Measurements from ENCODE around the gene CTNNBIP1. TPM values are rescaled to one million over a fixed set of nuclear protein-coding genes. Genes with fewer than 3 reads are reported as not detected.

The CTNNBIP1 gene
- total and polyA plus RNA-seq, 4 donors: 6.7 to 10.6 (median 9.6) TPM

DNA sequence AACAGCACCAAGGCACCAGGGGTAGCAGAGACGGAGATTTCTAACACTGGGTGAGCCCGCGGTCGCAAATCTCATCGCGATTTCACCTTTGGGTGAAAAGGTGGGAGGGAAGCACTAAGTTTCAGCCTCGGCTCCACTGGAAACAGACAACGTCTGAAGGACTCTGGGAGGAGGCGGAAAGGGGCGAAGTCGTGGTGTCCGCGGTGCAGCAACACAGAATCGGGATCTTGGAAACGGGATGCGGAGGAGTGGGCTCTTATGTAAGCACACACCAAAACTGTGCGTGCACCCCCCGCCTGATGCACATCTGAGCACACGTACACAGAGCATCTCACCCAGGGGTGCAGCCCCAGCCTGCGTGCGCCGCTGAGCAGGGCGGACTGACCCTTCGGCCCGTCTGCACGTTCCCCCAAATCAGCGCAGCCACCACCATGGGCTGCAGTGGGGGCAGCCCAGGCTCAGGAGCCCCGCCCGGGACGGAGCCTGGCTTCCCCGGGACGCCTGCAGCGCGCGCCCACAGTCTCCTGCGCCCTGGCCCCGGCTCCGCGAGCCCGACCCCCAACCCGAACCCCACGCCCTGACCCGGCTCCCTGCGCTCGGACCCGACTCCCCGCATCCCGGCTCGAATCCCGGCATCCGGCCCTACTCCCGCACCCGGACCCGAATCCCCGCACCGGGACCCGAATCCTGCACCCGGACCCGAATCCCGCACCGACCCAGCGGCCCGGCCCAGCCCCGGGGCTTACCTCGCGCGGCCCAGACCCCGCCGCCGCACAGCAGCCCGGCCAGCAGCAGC, 87.0 kb downstream of the CTNNBIP1 start:
- no peak for DNase-seq (ENCODE audit: low spot score)
- Histone ChIP-seq H3K27me3 (ENCODE audit: control insufficient read depth in 4 of 4, insufficient read depth in 4 of 4, low read length in 3 of 4) (no peaks in the 10 kb centered on the region), H3K9ac (ENCODE audit: low read depth in 1 of 2, low read length in 2 of 2) (peak overlapping the region in 1 of 2 donors; percentile 28), H3K4me1 (ENCODE audit: control insufficient read depth in 4 of 4, insufficient read depth in 4 of 4, low read length in 3 of 4) (peaks cover 10 to 23% (median 21%) of the 10 kb centered on the region in 4 donors), H3K27ac (ENCODE audit: low read depth in 1 of 2, low read length in 2 of 2) (no peak overlapping the region), H3K4me3 (ENCODE audit: low read depth in 1 of 3, low read length in 3 of 3) (peak overlapping the region; percentile 65 to 96 (median 74)), H3K9me3 (ENCODE audit: control insufficient read depth in 4 of 4, low read length in 3 of 4) (no peaks in the 10 kb centered on the region), H3K36me3 (ENCODE audit: control insufficient read depth in 4 of 4, insufficient read depth in 3 of 4, low read depth in 1 of 4, low read length in 3 of 4) (no peaks in the 10 kb centered on the region)
- TF ChIP-seq SP1 (IDR thresholded peaks at IDR 0.05) (no peak), HNF4G (IDR thresholded peaks at IDR 0.05) (no peak), EGR1 (IDR thresholded peaks at IDR 0.05; ENCODE audit: low read depth in 2 of 2) (no peak)
- 2% methylated on average over 71 of the region's 71 CpGs for WGBS

DNA sequence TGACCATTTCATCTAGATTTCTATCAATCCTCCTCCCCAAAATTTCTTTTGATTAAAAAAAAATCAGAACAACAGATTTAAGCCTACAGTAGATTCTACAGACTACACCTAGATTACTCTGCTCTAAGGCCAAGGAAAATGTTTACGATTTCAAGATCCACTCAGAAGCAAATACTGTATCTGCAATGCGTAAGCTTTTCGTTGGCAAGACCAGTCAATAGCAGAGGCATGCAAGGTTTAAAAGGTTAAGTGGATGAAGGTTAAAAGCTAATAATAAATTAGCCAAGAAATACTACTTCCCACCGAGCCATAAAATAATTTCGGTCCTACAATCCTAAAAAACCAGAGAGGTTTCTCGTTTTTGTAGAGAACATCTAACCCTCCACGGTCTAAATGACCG, 87.6 kb downstream of the CTNNBIP1 start:
- no peaks in the 10 kb centered on the region for H3K9me3 ChIP-seq (ENCODE audit: control insufficient read depth in 4 of 4, low read length in 3 of 4)
- peak overlapping the region in 1 of 2 donors; percentile 28 for H3K9ac ChIP-seq (ENCODE audit: low read depth in 1 of 2, low read length in 2 of 2)
- H3K4me3 ChIP-seq (ENCODE audit: low read depth in 1 of 3, low read length in 3 of 3): peak overlapping the region in 2 of 3 donors; percentile 74 to 96
- no peaks in the 10 kb centered on the region for H3K36me3 ChIP-seq (ENCODE audit: control insufficient read depth in 4 of 4, insufficient read depth in 3 of 4, low read depth in 1 of 4, low read length in 3 of 4)
- no peak overlapping the region for H3K27ac ChIP-seq (ENCODE audit: low read depth in 1 of 2, low read length in 2 of 2)
- peaks cover 10 to 23% (median 21%) of the 10 kb centered on the region in 4 donors for H3K4me1 ChIP-seq (ENCODE audit: control insufficient read depth in 4 of 4, insufficient read depth in 4 of 4, low read length in 3 of 4)
- WGBS: 9% methylated on average over 8 of the region's 8 CpGs
- H3K27me3 ChIP-seq (ENCODE audit: control insufficient read depth in 4 of 4, insufficient read depth in 4 of 4, low read length in 3 of 4): no peaks in the 10 kb centered on the region
- DNase-seq (ENCODE audit: low spot score): no peak
- TF ChIP-seq SP1 (IDR thresholded peaks at IDR 0.05): no peak
- no peak for TF ChIP-seq GABPA (IDR thresholded peaks at IDR 0.05 in 1 of 2, conservative IDR thresholded peaks at IDR 0.05 in 1 of 2)
- TF ChIP-seq EGR1 (IDR thresholded peaks at IDR 0.05; ENCODE audit: low read depth in 2 of 2): no peak
- TF ChIP-seq, protein P1, sequence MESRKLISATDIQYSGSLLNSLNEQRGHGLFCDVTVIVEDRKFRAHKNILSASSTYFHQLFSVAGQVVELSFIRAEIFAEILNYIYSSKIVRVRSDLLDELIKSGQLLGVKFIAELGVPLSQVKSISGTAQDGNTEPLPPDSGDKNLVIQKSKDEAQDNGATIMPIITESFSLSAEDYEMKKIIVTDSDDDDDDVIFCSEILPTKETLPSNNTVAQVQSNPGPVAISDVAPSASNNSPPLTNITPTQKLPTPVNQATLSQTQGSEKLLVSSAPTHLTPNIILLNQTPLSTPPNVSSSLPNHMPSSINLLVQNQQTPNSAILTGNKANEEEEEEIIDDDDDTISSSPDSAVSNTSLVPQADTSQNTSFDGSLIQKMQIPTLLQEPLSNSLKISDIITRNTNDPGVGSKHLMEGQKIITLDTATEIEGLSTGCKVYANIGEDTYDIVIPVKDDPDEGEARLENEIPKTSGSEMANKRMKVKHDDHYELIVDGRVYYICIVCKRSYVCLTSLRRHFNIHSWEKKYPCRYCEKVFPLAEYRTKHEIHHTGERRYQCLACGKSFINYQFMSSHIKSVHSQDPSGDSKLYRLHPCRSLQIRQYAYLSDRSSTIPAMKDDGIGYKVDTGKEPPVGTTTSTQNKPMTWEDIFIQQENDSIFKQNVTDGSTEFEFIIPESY (IDR thresholded peaks at IDR 0.05): no peak
- no peak for TF ChIP-seq FOXA2 (IDR thresholded peaks at IDR 0.05)
- no peak for TF ChIP-seq YY1 (IDR thresholded peaks at IDR 0.05)
- TF ChIP-seq, protein P2, sequence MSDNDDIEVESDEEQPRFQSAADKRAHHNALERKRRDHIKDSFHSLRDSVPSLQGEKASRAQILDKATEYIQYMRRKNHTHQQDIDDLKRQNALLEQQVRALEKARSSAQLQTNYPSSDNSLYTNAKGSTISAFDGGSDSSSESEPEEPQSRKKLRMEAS (IDR thresholded peaks at IDR 0.05): no peak
- no peak for TF ChIP-seq HNF4A (conservative IDR thresholded peaks at IDR 0.05)
- TF ChIP-seq, protein P3, sequence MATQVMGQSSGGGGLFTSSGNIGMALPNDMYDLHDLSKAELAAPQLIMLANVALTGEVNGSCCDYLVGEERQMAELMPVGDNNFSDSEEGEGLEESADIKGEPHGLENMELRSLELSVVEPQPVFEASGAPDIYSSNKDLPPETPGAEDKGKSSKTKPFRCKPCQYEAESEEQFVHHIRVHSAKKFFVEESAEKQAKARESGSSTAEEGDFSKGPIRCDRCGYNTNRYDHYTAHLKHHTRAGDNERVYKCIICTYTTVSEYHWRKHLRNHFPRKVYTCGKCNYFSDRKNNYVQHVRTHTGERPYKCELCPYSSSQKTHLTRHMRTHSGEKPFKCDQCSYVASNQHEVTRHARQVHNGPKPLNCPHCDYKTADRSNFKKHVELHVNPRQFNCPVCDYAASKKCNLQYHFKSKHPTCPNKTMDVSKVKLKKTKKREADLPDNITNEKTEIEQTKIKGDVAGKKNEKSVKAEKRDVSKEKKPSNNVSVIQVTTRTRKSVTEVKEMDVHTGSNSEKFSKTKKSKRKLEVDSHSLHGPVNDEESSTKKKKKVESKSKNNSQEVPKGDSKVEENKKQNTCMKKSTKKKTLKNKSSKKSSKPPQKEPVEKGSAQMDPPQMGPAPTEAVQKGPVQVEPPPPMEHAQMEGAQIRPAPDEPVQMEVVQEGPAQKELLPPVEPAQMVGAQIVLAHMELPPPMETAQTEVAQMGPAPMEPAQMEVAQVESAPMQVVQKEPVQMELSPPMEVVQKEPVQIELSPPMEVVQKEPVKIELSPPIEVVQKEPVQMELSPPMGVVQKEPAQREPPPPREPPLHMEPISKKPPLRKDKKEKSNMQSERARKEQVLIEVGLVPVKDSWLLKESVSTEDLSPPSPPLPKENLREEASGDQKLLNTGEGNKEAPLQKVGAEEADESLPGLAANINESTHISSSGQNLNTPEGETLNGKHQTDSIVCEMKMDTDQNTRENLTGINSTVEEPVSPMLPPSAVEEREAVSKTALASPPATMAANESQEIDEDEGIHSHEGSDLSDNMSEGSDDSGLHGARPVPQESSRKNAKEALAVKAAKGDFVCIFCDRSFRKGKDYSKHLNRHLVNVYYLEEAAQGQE (IDR thresholded peaks at IDR 0.05): no peak
- no peak for TF ChIP-seq FOXA1 (IDR thresholded peaks at IDR 0.05)
- TF ChIP-seq RXRA (IDR thresholded peaks at IDR 0.05): no peak
- no peak for TF ChIP-seq JUND (IDR thresholded peaks at IDR 0.05)
- no peak for TF ChIP-seq RAD21 (IDR thresholded peaks at IDR 0.05)
- no peak for TF ChIP-seq TAF1 (conservative IDR thresholded peaks at IDR 0.05)
- TF ChIP-seq HNF4G (IDR thresholded peaks at IDR 0.05): no peak
- TF ChIP-seq NR2F2 (IDR thresholded peaks at IDR 0.05): no peak
- TF ChIP-seq, protein P4, sequence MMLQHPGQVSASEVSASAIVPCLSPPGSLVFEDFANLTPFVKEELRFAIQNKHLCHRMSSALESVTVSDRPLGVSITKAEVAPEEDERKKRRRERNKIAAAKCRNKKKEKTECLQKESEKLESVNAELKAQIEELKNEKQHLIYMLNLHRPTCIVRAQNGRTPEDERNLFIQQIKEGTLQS (IDR thresholded peaks at IDR 0.05): no peak
- TF ChIP-seq, protein P5, sequence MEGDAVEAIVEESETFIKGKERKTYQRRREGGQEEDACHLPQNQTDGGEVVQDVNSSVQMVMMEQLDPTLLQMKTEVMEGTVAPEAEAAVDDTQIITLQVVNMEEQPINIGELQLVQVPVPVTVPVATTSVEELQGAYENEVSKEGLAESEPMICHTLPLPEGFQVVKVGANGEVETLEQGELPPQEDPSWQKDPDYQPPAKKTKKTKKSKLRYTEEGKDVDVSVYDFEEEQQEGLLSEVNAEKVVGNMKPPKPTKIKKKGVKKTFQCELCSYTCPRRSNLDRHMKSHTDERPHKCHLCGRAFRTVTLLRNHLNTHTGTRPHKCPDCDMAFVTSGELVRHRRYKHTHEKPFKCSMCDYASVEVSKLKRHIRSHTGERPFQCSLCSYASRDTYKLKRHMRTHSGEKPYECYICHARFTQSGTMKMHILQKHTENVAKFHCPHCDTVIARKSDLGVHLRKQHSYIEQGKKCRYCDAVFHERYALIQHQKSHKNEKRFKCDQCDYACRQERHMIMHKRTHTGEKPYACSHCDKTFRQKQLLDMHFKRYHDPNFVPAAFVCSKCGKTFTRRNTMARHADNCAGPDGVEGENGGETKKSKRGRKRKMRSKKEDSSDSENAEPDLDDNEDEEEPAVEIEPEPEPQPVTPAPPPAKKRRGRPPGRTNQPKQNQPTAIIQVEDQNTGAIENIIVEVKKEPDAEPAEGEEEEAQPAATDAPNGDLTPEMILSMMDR (IDR thresholded peaks at IDR 0.05; ENCODE audit: low read depth, low read length, missing input control): no peak

Data from liver (tissue), 9 donors.